Umbilical cord (tissue), 2 donors: Measurements from ENCODE around the gene TMX1. TPM values are rescaled to one million over a fixed set of nuclear protein-coding genes. Genes with fewer than 3 reads are reported as not detected.

Source experiments
- DNase-seq: peaks from one replicate; pipeline ENCODE4 v3.0.0-alpha.2; 2015; ENCODE audit warnings: low spot score
- total RNA-seq: library from RNA; depleted of rRNA; stranded (reverse); fragments of >200 nt; gene quantifications from one replicate; pipeline ENCODE4 v1.2.3, GENCODE V29; 2014; ENCODE audit warnings: low replicate concordance; ENCODE audit not compliant: insufficient read depth

The TMX1 gene
- total RNA-seq, 1 donor from 2014 or later: 44.8 TPM

DNA sequence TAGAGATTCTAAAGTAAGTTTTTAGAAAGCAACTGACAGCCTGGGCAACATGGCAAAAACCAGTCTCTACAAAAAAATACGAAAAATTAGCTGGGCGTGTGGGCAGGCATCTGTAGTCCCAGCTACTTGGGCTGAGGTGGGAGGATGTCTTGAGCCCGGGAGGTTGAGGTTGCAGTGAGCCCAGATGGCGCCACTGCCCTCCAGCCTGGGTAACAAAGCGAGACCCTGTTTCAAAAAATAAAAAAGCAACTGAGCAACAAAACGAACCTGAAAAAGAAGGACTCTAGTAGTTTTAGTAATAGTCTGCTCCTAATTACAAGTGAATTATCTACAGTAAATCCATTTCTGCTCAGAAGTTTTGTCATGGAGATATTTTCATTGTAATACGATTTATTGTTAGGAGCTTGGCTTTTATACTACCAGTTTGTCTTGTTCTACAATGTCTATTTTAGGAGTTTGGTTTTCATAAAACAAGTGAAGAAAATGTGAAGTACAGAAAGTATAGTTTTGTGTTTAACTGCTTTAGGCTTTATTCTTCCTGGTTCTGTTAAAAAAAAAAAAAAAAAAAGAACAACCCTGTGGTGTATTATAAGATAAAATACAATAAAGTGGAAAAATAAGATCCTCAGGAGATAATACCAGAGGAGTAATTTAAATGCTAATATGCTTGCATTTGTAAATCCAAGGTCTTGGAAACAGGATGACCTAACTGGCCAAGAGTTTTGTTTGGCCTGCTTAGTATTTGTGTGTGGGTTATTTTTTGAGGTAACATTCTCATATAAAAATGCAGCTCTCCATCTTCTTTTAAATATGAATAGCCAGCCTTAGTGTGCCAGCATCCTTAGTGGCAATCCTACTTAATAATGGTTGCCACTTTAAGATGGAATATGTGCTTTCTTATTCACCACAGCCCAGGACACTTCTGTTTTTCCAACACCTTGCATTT lies 2.8 kb downstream of the TMX1 start:
- DNase-seq: no peak

DNA sequence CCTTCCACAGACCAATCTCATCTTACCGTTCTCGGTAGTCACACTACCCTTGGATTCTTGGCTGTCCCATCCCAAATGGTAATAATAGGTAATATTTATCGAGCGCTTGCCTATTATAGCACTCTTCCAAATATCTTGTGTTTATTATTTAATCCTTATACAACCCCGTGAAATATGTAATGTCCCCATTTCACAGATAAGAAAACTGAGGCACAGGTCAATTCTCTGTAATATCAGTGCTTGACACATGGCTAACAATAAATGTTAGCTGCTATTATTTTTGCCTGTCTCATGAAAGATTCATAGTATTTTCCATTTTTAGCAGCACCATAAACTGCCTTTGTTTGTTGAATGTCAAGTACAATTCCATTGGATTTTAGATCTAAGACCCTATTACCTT lies 4.5 kb downstream of the TMX1 start:
- DNase-seq: no peak

DNA sequence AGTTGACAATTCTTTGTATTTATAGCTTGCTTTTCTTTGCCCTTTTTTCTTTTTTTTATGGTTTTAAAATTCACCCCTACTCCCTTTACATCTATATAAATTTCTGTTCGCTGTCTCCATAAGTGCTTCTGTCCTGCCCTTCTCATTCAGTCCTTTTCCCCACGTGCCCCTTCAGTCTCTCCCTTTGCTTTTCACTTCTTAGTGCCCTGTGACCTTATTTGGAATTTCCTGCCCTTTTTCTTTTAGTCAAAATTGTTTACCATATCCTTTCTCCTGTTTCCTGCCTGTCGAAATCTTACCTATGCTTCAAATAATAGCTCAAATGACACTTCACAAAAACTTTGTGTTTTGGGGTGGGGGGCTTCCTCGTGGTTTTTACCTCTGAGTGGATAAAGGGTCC lies 6.0 kb downstream of the TMX1 start:
- DNase-seq: no peak

DNA sequence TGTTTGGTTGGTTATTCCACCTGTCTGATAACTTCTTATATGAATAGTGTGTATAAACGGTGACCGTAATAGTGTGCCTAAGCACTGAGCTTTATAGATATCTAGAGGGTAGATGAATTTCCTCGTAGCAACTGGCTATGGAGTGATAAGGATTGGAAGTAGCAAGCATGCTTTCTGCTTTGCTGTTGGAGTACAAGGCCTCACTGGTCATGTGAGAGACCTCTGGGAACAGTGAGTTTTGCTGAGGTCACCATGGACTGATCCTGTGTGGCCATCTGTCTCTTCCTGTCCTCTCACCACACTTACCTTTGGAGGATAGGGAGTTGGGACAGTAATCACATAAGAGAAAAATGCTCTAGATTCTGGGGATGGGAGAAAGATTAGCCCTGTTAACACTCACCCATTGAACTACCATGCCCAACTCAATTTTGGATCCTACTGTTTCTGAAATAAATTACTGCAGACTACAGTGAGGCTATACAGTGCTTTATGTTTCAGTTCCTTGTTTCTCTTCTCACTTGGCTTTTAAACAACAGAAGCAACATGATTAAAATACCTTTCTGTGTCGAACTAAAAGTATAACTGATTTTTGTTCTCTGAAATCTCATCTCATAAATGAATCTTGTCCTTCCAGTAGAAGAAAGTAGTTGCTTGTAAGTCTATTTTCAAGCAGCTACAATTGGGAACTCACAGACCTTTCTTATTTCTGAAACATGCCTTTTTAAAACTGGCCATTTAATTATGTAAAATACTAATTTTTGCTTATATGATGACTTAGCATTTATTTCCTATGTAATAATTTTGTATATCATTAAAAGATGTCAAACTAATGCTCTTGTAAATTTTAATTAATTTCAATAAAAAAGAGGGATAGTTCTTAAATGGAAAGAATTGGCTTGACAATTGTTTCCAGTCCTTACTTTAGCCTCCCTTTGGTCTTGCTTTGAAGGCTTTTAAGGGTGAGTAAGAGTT lies 8.3 kb downstream of the TMX1 start:
- DNase-seq: no peak

DNA sequence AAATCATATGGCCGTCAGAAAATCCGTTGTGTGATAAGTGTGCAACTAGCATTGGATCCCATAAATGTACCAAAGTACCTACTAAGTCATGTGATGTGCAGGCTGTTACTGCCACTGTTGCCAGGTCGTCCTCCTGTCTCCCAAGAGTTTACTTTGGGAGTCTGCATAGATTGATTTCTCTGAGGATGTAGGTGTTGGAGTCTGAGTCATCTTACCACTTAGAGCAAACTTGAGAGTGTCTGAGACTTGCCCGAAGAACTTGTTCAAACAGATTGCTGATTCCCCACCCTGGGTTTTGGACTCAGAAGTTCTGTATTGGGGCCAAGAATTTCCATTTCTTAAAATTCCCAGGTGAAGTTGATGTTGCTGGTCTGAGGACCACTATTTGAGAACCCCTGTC lies 11.4 kb downstream of the TMX1 start:
- no peak for DNase-seq

DNA sequence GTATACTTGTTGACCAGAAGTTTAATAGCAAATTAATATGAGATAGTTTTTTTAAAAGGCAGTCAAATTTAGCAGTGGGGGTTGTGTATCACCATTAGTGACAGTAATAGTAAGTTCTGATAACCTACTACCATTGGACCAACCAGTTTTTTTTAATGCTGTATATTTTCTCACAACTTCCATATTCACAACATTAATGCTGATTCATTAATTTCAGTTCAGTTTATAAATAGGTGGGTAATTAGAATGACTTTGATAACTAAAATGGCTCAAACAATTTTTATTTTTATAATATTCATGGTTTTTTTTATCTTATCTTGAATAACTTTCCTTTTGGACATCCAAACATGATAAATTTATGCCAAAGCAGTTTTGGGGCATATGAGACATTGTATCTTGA lies 13.8 kb downstream of the TMX1 start:
- no peak for DNase-seq

DNA sequence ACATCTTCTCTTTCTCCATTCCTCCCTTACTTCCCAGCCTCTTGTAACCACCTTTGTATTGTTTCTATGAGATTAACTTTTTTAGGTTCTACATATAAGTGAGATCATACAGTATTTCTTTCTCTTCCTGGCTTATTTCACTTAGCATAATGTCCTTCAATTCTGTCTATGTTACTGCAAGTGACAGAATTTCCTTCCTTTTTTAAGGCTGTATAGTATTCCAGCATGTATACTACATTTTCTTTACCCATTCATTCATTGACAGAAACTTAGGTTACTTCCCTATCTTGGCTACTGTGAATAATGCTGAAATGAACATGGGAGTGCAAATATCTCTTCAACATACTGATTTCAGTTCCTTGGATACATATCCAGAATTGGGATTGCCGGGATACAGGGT lies 18.2 kb downstream of the TMX1 start:
- no peak for DNase-seq

DNA sequence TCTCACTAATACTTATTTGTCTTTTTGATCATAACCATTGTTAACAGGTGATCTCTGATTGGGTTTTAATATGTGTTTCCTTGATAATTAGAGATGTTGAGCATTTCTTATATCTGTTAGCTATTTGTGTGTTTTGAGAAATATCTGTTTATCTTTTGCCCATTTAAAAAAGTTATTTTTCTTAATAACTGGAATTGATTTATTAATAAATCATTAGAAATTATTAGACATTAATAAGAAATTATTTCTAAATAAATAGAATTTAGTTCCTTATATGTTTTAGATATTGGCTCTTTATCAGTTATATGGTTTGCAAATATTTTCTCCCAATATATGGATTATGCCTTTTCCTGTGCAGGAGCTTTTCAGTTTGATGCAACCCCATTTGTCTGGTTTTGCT lies 18.7 kb downstream of the TMX1 start:
- DNase-seq: no peak

DNA sequence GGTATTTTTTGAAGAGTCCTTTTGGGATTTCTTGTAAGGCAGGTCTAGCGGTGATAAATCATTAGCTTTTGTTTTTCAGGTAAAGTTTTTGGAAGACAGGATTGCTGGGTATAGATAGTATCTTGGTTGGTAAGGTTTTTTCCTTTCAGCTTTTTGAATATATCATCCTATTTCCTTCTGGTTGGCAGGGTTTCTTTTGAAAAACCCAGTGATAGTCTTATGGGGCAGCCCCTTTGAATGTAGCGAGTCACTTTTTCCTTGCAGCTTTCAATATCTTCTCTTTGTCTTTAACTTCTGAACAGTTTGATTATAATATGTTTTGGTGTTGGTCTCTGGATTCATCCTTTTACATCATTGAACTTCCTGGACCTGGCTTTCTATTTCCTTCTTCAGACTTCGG lies 20.2 kb downstream of the TMX1 start:
- no peak for DNase-seq

DNA sequence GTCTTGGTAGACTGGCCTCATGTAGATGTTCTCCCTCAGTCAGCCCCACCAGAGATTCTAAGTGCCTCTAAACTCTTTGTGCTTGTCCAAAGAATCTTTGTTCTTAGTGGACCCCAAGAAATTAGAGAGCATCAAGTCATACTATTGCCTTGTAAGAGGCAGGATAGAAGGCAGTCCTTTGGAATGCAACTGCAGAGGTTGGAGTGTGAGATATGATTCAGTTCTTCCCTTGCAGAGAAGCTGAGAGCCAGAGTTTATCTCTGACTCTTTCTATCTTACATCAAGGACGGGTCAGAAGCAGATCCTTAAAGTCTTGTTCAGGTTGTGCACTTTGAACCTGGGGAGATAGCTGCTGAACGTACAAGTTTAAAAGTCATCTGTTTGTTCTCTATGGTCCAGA lies 21.1 kb downstream of the TMX1 start:
- no peak for DNase-seq

DNA sequence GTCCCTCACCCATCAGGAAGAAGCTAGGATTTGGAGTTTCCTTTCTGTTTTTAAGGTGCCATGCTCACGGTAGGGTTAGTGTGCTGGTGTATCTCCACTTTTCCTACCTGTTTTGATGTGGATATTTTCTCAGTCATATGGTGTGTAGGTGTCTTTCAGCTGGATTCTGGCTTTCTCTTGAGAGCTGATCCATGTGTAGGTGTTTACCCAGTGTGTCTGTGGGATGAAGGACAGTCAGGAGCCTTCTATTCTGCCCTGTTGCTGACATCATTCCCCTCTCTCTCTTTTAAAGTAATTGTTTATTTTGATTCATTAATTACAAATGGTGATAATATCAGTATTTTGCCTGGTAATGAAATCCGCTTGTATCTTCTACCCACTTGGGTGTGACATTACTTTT lies 22.8 kb downstream of the TMX1 start:
- DNase-seq: no peak

DNA sequence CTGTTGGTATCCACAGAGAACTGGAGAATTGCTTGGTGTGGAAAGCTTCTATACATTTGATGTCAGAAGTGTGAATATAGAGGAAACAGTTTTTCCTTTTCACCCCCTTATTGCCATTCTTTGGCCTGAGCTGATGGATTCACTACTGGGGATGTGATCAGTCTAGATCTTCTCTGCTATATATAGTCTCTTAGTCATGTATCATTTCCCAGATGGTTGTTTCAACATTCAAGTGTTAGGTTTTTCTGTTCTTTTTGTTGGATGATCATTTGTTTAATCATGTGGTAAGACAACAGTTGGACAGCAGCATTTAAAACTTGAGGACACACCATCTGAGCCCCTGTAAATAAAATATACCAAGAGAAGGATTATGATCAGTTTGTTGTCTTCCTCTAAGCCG lies 29.6 kb downstream of the TMX1 start:
- no peak for DNase-seq

DNA sequence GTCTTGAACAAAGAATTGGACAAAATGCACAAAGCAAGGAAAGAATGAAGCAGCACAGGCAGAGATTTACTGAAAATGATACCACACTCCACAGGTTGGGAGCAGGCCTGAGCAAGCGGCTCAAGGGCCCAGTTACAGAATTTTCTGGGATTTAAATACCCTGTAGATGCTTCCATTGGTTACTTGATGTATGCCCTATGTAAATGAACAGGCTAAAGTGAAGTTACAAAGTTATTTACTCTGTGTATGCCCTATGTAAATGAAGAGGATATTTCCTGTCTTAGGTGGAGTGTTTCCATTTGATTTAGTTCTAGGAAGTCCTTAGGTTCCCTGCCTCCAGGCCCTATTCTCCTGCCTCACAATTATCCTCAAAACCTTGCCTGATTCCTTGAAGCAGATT lies 36.6 kb downstream of the TMX1 start:
- no peak for DNase-seq

DNA sequence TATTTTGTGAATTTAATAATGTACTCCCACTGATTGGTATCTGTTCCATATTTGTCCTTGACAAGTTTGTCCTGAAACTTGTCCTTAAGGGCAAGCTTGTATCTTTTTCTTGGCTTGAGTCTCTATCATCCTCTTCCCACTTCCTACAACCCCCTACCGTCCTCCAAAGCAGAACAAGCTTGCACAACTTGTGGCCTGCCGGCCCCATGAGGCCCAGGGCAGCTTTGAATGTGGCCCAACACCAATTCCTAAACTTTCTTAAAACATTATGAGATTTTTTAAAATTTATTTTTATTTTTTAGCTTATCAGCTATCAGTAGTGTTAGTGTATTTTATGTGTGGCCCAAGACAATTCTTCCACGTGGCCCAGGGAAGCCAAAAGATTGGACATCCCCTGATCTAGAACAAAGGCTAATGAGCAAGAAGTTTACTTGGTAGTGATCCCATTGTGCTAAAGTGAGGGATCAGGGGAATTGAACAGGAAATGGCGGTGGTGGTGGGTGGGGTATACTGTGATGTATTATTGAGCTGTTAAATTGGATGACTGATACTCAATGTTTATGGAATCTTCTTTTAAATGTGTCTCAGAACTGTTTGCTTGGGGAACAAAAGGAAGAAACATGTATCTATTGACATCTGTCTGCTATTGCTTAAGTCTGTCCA lies 37.8 kb downstream of the TMX1 start:
- DNase-seq: no peak

DNA sequence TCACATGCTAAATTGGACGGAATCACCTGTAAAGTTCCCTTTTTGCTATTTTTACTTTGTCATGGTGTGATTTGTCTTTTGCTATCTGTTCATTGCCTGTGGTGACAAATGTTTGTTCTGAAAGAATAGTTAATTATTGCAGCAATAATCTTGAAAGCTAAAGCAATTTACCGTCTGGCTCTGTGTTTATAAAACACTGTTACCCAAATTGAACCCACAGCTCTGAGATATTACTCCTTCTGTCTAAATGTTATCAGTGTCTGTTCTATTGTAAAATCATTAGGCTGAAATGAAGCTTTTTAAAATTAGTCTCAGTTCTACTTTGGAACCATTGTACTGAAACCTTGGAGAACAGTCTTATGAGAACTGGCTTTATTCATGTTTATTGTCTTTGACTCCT lies 42.5 kb downstream of the TMX1 start:
- DNase-seq: no peak

DNA sequence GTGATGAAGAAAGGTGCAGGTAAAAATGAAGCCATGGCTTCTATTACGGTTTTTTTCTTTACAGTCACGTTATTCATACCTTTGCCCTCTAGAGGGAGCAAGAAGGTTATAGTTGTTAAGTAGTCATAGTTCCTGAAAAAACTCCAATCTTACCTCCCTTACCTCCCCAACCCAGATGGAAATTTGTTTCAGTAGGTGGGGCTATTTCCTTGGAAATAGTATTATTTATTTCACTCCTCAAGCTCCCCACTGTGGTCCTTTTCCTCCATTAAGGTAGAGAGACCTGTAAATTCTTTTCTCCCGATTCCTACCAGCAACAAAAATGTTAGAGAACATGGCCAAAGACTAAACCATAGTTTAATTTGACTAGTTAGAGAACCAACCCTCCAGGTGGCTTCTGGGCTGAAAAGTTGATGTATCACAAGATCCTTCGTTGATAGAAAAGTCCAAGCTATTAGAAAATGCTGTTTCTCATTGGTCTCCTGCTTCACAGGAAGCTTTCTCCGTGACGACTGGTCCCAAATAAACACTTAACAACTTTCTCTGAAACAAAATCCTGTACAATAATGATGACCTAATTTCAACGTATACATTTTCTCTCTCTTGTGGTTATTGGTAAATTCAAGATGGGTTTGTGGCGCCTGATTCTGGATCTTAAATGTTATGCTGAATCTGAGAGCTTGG lies 43.5 kb downstream of the TMX1 start:
- peak; percentile 93 for DNase-seq

DNA sequence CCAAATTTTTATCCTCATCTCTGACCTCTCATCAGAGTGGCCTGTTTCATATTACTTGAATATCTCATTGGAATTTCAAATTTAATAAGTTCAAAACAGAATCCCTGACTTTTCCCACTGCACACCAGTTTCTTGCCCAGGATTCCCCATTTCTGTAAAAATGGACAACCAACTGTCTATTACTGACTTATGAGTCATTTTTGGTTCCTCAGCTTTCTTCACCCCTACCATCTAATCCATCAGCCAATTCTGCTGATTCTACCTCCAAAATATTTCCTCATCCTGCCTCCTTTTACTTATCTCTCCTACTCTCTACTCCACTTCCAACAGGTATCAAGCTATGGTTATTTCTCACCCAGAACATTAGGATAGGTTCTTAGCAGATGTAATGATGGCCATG lies 44.2 kb downstream of the TMX1 start:
- DNase-seq: no peak

DNA sequence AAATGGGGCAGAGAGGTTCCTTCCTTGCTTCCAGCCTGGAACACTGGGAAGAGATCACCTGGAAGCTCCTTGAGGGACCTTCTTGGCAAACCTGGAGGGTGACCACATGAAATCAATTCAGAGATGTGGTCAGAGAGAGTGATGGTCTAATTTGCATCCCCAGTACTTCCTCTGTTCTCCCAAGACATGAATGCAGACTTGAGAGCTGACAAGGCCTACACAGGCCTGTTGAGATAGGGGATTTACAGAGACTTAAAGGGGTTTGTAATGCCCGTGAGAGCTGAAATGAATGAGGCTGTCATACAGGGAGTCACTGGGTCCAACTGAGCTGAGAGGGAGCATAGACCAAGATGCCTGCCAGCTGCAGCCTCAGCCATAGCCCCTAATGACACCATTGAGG lies 45.1 kb downstream of the TMX1 start:
- peak; percentile 40 for DNase-seq

DNA sequence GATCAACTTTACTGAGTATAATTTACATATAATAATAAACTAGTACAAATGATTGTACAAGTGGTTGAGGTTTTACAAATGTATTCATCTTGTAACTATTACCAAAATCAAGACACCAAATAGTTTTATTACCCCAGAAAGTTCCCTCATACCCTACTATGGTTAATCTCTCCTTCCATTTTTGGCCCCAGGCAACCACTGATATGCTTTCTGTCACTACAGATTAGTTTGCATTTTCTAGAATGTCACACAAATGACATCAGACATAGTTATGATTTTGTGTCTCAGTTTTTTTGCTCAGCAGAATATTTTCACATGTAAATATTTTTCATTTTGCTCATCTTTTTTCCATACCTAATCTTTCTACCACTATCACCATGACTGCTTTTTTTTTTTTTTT lies 49.1 kb downstream of the TMX1 start:
- DNase-seq: no peak

DNA sequence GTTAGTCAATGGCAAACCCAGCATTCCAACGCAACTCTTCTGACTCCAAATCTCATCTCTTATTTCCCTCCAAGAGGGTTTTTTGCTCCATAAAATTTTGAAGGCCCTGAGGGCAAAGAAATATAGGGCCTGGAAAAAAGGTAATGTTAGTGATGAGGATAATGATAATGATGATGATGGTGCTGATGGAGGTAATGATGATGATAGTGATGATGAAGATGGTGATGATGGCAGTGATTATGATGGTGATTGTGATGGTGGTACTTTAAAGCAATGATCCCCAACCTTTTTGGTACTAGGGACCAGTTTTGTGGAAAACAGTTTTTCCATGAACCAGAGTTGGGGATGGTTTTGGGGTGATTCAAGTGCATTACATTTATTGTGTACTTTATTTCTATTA lies 50.1 kb downstream of the TMX1 start:
- no peak for DNase-seq

DNA sequence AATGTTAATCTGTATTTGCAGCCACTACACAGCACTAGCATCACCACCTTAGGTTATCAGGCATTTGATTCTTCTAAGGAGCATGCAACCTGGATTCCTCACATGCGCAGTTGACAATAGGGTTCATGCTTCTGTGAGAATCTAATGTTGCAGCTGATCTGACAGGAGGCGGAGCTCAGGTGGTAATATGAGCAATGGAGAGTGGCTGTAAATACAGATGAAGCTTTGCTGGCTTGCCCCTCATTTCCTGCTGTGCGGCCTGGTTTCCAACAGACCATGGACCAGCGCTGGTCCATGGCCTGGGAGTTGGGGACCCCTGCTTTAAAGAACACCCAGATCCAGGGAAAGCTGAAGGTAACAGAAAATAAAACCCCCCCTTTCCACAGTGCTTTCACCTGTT lies 51.0 kb downstream of the TMX1 start:
- no peak for DNase-seq
